Right renal cortex interstitium (tissue), 3 donors: Measurements from ENCODE around the gene HORMAD2. TPM values are rescaled to one million over a fixed set of nuclear protein-coding genes. Genes with fewer than 3 reads are reported as not detected.
"Not testable (repeated sequence)": the region's sequence is repeated elsewhere in the genome, so short reads cannot be mapped to it uniquely, and the experiment has no call there.

ENCODE experiments used
- DNase-seq, 3 donors: peaks; one replicate each; pipeline ENCODE4 v3.0.0-alpha.2; 2013; ENCODE audit warnings: low read depth in 3 of 3, low spot score in 2 of 3
- polyA plus RNA-seq, 3 donors: library from polyadenylated mRNA; unstranded; fragments of 120-200 nt; gene quantifications; one replicate each; pipeline ENCODE4 v1.2.1, GENCODE V29; 2013; ENCODE audit not compliant: insufficient read length in 3 of 3

The HORMAD2 gene
- polyA plus RNA-seq, 3 donors, result 0.06 to 0.39 (median 0.35) TPM

- no peak for DNase-seq
Observed at GRCh38 chr22:30056015-30056414, 24.2 kb upstream of the HORMAD2 start.

- no peak for DNase-seq
Observed at GRCh38 chr22:30057375-30057774, 22.9 kb upstream of the HORMAD2 start.

GRCh38 chr22:30059346-30060020 is 20.8 kb upstream of the HORMAD2 start:
- not testable (repeated sequence) for DNase-seq

- DNase-seq, result not testable (repeated sequence)
Observed at GRCh38 chr22:30061094-30061493, 19.2 kb upstream of the HORMAD2 start.

- no peak for DNase-seq
Observed at GRCh38 chr22:30062259-30062658, 18.0 kb upstream of the HORMAD2 start.

- DNase-seq, result no peak
Observed at GRCh38 chr22:30062950-30063349, 17.3 kb upstream of the HORMAD2 start.

- no peak for DNase-seq
Observed at GRCh38 chr22:30064172-30064571, 16.1 kb upstream of the HORMAD2 start.

GRCh38 chr22:30073743-30074142 is 6.5 kb upstream of the HORMAD2 start:
- no peak for DNase-seq

- DNase-seq, result no peak
Observed at GRCh38 chr22:30074147-30074546, 6.1 kb upstream of the HORMAD2 start.

GRCh38 chr22:30074994-30075393 is 5.3 kb upstream of the HORMAD2 start:
- no peak for DNase-seq

- no peak for DNase-seq
Observed at GRCh38 chr22:30077279-30077880, 2.9 kb upstream of the HORMAD2 start.

- DNase-seq, result no peak
Observed at GRCh38 chr22:30078320-30079311, 1.6 kb upstream of the HORMAD2 start.

GRCh38 chr22:30080805-30081204 is 541 bp downstream of the HORMAD2 start:
- no peak for DNase-seq

GRCh38 chr22:30086496-30086895 is 6.2 kb downstream of the HORMAD2 start:
- DNase-seq, result no peak

- DNase-seq, result not testable (repeated sequence)
Observed at GRCh38 chr22:30087037-30087436, 6.8 kb downstream of the HORMAD2 start.

GRCh38 chr22:30087611-30088010 is 7.3 kb downstream of the HORMAD2 start:
- DNase-seq, result no peak

- DNase-seq, result no peak
Observed at GRCh38 chr22:30088468-30088867, 8.2 kb downstream of the HORMAD2 start.

GRCh38 chr22:30089655-30089974 is 9.4 kb downstream of the HORMAD2 start:
- no peak for DNase-seq

GRCh38 chr22:30092686-30093085 is 12.4 kb downstream of the HORMAD2 start:
- DNase-seq, result no peak

GRCh38 chr22:30094804-30095203 is 14.5 kb downstream of the HORMAD2 start:
- DNase-seq, result no peak

- DNase-seq, result no peak
Observed at GRCh38 chr22:30097861-30098260, 17.6 kb downstream of the HORMAD2 start.
